Esophagus muscularis mucosa (tissue), 4 donors: ENCODE data around the gene LRRC72.

Source experiments
- CTCF ChIP-seq, 3 experiments: fragments of 200-600 bp in 2 of 3; fragments of 450-650 bp in 1 of 3; sonication (generic) in 2 of 3; IDR thresholded peaks; one replicate each; pipeline ENCODE4 v1.5.1; 2017 to 2019; ENCODE audit warnings: antibody characterized with exemption in 3 of 3, mild to moderate bottlenecking in 2 of 3, moderate library complexity in 1 of 3
- EP300 ChIP-seq: sonication (generic); formaldehyde crosslinking; IDR thresholded peaks from one replicate; pipeline ENCODE4 v1.6.1; 2017; ENCODE audit warnings: antibody characterized with exemption
- POLR2A ChIP-seq: fragments of 450-650 bp; IDR thresholded peaks from one replicate; pipeline ENCODE4 v1.6.1; 2017; ENCODE audit warnings: antibody characterized with exemption, moderate library complexity, mild to moderate bottlenecking, low read depth
- POLR2AphosphoS5 ChIP-seq, 2 donors: sonication (generic); formaldehyde crosslinking; IDR thresholded peaks; one replicate each; pipeline ENCODE4 v1.6.1; 2017; ENCODE audit warnings: antibody characterized with exemption in 2 of 2

GRCh38 chr7:16535500-16535899 lies 8.9 kb downstream of the LRRC72 start:
- TF ChIP-seq CTCF (IDR thresholded peaks at IDR 0.05) = no peak
- TF ChIP-seq POLR2A = no peak
- TF ChIP-seq POLR2AphosphoS5 (IDR thresholded peaks at IDR 0.05) = no peak
- no peak for TF ChIP-seq EP300
